Stimulated activated CD4-positive, alpha-beta T cell treated with anti-CD3 and anti-CD28 coated beads, TNF-alpha, amount 100 ng/mL, for 4 hours (primary cell): Measurements from ENCODE around the gene ARSB.
"Not testable (repeated sequence)": the region's sequence is repeated elsewhere in the genome, so short reads cannot be mapped to it uniquely, and the experiment has no call there.

Experiments used
- DNase-seq, 3 experiments: peaks; one replicate each; pipeline ENCODE4 v3.0.0-alpha.2; 2020; ENCODE audit warnings: low read depth in 3 of 3

ARSB gene

DNA sequence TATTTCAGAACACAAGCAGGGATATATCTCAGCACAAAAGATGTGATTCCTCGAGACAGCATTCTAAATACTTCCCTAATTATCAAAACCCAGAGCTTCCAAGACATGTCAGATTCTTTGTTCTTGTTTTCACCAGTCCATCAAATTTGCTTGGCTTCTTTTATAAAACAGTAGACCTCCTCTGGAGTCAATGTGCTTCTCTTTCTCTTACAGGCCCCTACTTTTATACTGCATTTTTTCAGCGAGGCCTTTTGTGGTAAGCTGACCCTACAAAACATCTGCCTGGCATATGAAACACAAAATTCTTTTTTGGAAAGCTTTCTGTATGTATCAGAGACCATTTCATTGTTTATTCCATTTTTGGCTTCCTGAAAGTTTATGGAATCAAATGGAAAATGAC, 81.8 kb downstream of the ARSB start:
- no peak for DNase-seq

DNA sequence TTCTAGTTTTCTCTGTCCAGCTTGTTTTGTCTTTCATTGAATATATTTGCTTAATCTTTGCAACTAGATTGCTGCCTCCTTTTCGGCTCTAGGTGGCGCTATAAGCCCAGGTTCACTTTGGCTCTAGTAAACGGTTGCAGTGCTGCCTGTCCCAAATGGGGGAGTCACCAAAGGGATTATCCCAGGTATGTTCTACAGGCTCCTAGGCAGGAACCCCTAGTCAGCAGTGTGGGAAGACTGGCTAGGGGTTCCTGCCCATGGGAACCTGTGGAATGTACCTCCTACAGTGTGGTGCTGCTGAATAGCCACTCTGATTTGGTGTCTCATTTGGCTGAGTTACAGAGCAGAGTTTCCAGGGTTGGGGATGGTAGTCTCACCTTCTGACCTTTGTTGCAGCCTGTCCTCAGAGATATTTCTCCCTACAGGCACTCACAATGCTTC, 85.2 kb downstream of the ARSB start:
- DNase-seq: no peak

DNA sequence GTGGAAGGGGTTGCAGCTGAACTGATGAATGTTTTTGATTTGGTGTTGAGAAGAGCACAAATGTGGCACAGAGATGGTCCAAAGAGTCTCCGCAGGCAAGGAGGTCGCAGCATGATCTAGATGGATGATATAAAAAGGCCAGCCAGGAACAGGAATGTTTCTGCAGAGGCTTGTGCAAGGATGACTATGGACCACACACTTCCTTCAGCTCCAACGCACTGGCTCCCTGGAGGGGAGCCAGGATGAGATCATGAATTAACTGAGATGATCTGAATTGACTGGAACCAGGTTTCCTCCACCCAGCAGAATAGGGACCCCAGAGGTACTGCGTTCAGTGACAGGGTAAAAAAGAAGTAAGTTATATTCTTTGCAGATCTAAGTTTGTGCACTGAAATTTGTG, 89.0 kb downstream of the ARSB start:
- DNase-seq: no peak

DNA sequence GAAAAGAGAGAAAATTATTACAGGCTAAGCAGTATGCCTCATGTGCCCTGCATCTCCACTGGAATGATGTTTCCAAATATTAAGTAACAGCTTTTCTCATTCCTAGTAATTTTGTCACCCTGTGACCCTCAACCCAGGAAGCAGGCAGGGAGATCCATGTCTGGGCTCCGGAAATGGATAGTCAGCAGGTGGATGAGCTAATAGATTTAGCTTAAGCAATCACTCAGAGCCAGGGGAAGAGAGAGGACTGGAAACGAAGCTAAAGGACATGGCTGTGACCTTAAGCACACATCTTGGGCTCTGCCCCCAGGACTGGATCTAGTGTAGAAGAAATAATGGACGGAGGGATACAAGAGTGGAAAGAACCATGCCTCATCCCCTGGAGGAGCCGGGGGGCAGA, 89.5 kb downstream of the ARSB start:
- DNase-seq: no peak

DNA sequence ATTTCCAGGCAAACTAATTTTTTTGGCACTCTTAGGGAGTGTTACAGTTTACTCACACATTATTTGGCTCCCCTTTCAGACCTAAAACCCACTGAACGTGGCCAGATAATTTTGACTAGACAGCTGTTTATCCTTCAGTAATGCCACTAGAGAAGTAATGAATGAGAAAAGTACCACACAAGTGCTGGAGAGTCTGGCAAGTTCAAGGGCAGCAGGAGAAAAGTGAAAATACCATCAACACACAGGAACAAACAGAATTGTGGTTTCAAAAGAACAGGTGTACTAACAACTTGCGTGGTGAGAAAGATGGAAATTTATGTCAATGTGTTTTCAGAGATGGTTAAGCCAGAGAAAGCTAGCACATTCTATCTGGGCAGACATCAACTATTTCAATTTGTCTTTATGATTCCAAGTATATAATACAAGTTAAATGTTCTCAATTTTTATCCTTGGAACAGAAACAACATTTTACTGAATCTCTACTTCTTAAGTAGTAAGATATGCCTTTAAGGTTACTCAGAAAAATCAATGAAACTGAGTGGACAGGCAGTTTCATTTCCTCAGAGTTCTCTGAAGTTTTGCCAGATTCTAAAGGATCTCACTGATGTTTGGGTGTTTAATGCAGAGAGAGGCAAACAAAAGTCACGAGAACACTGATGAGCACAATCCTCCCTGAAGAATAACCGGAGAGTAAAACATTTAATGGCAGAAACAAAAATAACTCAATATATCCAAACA, 91.0 kb downstream of the ARSB start:
- DNase-seq: no peak

DNA sequence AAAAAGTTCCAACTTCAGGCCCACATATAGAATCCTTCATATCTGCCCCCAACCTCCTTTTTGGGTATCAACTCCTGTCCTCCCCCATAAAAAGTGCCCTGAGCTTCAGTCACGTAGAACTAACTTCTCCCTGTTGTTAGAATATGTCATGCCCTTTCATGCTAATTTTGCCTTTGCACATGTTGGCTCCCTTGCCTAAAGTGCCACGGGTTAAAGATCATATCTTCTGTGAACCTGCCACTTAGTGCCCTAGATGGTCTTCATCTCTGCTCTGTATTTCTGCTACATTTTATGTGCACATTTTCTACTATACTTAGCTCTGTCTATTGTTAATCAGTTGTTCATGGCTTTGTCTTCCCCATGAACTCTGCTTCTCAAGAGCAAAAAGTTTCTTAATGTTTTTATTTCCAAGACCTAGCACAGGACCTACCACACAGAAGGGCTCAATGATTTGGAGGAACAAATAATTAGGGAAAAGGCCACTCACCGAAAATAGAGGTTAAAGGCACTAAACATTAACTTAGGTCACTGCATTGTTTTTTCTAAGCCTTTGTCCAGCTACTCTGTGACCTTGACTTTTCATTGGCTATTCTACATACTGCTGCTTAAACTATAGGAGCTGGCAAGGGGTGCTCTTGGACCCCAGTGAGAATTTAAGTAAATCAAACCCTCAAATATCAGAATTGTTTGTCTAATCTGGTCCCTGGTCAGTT, 94.3 kb downstream of the ARSB start:
- no peak for DNase-seq

DNA sequence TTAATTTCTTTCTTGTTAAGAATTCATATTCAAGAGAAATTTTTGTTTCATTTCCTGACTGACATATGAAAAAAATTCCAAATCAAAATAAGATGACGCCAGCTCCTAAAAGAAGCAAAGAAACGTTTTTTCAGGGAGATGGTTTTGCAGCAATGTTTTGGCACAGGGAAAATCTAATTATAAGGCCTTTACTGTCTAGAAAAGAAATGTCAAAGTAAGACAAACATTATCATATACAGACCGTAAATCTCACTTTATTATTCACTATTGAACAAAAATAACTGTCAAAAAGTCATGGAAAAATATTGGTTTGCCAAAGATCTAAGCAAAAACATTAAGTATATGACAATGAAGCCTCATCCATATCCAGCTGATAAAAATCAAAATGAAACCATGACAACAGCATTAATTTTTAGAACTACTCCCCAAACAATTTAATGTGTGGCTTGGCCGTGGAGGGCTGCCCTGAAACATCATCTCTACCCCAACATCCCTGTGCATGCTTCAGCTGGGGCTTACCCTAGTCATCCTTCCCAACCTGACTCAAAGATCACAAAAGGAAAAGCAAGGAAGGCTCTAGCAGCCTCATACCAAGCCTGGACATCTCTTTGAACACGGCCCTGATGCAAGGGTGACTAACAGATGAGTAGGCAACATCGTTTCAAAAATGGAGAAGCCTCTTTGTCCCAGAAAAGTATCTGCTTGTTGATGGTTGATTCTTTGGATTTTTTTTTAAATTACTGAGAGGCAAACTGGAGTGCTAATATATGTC, 95.6 kb downstream of the ARSB start:
- no peak for DNase-seq

DNA sequence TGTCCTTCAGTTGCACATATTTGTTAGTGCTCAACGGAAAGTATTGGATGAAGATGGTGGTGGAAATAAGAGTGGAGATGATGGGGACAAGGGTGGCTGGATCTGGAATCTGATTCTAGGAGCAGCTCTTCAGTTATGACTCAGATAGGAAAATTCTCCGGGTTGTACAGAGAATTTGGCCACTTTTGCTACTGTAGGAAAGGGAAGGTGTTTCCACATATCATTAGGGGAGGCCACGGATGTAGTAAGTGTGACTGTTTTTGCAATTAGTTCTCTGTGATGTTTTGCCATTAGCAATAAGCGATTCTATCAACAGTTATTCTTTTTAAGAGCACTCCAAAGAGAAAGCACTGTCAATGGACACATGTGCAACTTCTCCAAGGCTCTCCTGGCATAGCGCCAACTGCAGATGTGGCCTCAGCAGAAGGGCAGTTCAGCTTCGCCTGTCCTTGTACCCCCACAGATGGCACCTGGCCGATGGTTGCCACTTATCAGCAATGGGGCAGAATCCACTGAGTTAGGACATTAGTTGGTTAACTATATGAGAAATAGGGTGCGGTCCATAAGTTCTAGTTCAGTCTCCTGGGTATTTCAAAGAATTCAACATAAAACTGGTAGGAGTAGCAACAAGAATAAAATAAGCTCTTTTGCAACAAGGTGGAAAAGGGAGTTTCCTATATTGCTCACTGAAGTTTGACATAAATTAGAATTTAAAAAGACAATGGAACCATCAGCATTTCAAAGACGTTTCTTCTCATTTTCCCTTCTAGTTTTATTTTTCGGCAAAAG, 96.3 kb downstream of the ARSB start:
- no peak for DNase-seq

DNA sequence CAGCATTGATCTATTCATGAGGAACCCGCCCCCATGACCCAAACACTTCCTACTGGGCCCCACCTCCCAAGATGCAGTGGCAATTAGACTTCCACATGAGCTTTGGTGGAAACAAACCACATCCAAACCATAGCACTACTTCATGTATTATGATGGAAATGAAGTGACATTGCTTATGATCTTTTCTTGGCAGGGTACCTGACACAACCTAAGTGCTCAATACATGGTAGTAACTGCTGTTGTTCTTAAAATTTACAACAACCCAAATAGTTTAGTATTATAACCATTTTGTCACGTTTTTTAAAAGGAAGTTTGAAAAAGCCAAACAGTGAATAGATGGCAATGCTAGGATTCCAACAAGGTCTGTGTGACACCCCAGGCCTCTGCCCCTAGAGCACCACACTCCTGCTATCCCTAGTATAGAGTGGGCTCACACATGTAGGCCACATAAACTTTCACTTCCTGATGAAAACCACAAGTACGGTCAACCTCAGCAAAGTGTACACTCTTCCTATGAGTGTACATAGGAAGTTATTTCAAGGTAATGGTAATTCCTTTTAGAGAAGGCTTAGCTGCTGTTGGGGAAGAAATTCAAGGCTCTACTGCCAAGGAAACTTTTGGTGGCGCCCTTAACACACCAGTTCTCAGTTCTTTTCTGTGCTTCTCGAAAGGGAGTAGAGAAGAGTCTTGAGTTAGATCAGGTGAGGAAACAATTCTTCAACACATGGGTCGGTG, 97.6 kb downstream of the ARSB start:
- no peak for DNase-seq

DNA sequence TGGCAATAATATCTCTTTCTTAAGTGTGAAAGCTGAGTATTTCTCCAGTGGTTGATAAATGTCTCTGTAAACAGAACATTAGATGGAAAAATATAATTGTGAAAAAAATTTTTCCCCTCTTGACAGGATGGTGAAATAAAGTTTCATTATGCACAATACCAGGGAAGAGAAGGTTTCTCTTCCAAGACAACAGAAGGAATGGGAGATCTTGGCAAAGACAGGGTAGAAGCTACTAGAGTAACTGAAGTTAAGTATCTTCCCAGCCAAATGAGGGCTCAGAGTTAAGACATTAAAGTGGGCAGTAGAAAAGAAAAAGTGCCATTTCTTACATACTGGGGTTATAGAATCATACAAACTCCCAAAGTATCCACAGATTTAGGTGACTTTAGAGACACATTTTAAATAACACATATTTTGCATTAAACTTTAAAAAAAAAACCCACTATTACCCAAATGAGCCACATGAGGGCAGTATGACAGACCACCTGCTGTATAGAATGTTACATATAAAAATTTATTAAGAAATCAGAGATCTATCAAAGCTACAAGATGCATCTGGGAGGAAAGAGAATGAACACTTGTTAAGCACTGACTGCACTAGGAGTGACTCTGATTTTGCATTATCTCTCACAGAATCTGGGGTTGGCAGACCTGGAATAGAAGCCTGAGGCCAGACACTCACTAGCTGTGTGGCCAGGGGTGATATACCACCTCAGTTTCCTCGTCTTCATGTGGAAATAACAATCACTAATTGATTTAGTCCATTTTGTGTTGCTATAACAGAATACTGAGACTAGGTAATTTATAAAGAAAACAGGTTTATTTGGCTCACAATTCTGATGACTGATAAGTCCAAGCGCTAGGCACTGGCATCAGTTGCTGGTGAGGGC, 98.5 kb downstream of the ARSB start:
- DNase-seq: no peak

DNA sequence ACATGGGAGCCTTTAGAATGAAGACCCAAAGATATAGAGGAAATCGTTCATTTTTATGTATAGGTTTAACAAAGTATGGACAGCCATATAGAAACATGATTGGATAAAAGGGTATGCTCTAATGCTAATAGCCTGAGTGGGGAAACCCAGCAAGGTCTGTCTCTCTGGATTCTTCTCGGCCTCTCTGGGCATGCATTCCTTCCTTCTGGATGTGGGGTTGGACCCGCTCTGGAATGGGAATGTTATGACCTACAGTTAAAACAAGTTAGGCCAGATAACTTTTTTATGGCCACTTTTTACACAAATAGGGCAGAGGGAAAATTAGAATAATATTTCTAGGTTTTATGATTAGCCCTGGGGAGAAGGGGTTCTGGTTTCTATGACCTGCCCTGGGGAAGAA, 103.2 kb downstream of the ARSB start:
- DNase-seq: no peak

DNA sequence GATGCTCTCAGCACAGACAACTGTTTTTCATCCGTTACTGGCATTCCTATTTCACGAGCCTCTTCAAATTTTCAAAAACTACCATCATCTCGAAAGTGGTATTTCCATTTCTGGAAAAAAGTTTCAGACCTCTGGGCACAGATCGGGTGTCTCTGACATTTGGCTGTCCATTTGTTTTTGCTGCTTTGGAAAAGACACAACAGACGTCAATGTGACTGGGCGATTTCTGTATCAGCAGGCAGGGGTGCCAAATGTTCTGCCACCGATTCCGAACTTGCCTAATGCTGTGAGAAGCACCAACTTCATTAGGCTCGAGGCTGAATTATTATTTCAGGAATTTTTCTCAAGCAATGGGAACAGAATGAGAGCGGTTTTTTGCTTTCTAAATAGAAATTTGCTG, 105.6 kb downstream of the ARSB start:
- DNase-seq: no peak

DNA sequence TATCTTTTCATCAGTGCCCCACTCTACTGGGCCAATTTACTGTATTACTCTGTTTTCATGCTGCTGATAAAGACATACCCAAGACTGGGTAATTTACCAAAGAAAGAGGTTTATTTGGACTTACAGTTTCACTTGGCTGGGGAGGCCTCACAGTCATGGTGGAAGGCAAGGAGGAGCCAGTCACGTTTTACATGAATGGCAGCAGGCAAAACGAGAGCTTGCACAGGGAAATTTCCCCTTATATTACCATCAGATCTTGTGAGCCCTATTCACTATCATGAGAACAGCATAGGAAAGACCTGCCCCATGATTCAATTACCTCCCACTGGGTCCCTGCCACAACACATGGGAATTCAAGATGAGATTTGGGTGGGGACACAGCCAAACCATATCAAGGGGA, 119.0 kb downstream of the ARSB start:
- not testable (repeated sequence) for DNase-seq

DNA sequence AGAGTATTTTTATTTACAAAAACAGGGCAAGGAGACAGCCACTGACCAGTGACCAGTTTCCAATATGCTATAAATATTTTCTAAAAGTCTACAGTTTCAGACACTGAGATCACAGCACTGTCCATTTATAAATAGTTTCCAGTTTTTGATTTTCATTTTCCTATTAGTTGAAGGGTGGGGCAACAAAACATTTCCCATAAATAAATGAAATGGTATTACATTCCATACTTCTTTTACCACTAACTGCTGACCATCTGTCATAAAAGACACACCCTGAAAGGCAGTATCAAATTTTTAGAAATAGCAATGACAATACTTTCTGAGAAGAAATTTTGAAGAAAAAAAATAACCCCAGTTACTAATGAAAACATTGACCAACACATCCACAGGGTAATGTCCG, 126.7 kb downstream of the ARSB start:
- no peak for DNase-seq

DNA sequence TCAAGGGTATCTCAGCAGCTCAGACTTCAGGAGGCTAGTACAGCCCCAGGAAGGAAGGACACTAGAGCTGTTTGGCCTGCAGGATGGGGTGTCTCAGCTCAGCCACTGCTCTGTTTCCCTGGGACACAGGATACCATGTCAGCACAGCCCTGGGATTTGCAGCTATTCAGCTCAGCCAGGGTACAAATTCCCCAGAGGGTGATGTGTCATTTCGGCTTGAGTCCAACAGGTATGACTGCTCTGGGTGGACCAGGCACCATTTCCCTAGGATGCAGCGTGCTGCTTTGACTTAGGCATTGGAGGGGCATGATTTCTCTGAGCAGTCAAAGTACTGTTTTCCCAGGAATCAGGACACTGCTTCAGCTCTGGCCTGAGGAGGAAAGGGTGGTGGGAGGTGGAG, 130.1 kb downstream of the ARSB start:
- no peak for DNase-seq

DNA sequence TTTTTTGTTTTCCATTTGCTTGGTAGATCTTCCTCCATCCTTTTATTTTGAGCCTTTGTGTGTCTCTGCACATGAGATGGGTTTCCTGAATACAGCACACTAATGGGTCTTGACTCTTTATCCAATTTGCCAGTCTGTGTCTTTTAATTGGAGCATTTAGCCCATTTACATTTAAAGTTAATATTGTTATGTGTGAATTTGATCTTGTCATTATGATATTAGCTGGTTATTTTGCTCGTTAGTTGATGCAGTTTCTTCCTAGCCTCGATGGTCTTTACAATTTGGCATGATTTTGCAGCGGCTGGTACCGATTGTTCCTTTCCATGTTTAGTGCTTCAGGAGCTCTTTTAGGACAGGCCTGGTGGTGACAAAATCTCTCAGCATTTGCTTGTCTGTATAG, 133.2 kb downstream of the ARSB start:
- not testable (repeated sequence) for DNase-seq

DNA sequence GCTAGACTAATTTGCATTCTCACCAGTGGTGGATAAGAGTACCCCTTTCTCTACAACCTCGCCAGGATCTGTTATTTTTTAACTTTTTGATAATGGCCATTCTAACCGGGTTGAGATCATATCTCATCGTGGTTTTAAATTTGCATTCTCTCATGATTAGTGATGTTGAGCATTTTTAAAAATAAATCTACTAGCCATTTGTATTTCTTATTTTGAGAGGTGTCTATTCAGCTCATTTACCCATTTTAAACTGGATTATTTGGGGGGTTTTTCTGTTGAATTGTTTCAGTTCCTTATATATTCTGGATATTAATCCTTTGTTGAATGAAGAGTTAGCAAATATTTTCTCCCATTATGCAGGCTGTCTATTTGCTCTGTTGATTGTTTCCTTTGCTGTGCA, 139.6 kb downstream of the ARSB start:
- no peak for DNase-seq

DNA sequence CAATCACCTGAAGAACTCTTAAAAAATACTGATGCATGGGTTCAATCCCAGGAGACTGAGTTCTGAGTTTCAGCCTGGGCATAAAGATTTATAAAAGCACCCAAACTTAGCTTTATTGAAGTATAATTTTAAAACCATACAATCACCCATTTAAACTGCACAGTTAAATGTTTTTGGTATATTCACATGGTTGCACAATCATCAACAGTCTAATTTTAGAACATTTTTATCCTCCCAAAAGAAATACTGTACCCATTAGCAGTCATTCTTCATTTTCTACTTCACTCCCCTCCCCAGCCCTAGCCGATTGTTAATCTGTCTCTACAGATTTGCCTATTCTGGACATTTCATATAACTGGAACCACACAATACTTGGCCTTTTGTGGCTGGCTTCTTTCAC, 141.7 kb downstream of the ARSB start:
- no peak for DNase-seq

DNA sequence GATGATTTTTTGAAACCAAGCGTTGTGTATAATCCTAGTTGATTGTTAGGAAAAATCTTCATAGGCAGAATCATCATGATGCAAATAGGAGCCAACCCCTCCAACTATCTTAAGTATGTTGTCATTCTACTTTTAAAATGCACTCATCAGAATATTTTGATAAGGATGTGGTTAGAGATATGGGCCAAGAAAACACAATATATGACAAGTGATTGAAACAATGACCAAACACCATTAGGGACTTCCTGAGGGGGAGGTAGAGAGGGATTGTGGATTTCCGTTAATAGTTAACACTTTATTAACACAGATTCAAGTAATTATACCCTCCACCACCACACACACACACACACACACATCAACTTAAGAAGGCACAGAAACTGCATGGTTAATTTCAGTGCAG, 143.3 kb downstream of the ARSB start:
- no peak for DNase-seq

DNA sequence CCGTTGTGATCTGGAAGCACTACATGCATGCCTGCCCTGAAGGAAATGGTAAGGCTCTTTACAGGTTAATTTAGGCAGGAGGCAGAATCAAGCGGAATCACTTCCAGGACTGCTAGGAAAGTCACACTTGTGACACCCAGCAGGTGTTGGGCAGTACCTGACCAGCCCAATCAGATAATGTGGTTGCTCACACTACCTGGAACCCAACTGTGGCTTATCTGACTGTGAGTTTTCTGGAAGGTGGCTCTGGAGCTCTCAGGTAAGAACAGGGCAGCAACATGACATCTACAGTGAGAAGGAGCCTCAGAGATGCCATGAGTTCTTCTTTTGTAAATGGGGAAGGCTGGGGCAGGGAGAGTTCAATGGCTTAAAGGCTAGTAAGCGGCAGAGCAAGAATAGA, 146.4 kb downstream of the ARSB start:
- DNase-seq: no peak
